GM19467 (cell line): ENCODE measurements around the gene CHGA.

Experiments used
- ATAC-seq: cut with Tn5 transposase; IDR thresholded peaks from one replicate; pipeline ENCODE4 v1.9.1; 2021; ENCODE audit warnings: mild to moderate bottlenecking, moderate library complexity; ENCODE audit not compliant: unreplicated experiment

Gene CHGA

GRCh38 chr14:92976268-92976667, 53.3 kb downstream of the CHGA start:
- ATAC-seq: no peak

GRCh38 chr14:92978229-92979021, 55.5 kb downstream of the CHGA start:
- ATAC-seq: no peak

- no peak for ATAC-seq
Observed at GRCh38 chr14:92980866-92981265, 57.9 kb downstream of the CHGA start.

GRCh38 chr14:92981726-92982125, 58.8 kb downstream of the CHGA start:
- ATAC-seq: no peak

- ATAC-seq: no peak
Observed at GRCh38 chr14:92982956-92983355, 60.0 kb downstream of the CHGA start.

GRCh38 chr14:92984082-92984788, 61.3 kb downstream of the CHGA start:
- no peak for ATAC-seq
